HG02981 (cell line): ENCODE data around the gene RFK.
"Not testable (repeated sequence)": the region's sequence is repeated elsewhere in the genome, so short reads cannot be mapped to it uniquely, and the experiment has no call there.

ENCODE experiments used
- ATAC-seq: cut with Tn5 transposase; IDR thresholded peaks from one replicate; pipeline ENCODE4 v1.9.1; 2021; ENCODE audit warnings: mild to moderate bottlenecking, moderate library complexity; ENCODE audit not compliant: unreplicated experiment

RFK gene

DNA sequence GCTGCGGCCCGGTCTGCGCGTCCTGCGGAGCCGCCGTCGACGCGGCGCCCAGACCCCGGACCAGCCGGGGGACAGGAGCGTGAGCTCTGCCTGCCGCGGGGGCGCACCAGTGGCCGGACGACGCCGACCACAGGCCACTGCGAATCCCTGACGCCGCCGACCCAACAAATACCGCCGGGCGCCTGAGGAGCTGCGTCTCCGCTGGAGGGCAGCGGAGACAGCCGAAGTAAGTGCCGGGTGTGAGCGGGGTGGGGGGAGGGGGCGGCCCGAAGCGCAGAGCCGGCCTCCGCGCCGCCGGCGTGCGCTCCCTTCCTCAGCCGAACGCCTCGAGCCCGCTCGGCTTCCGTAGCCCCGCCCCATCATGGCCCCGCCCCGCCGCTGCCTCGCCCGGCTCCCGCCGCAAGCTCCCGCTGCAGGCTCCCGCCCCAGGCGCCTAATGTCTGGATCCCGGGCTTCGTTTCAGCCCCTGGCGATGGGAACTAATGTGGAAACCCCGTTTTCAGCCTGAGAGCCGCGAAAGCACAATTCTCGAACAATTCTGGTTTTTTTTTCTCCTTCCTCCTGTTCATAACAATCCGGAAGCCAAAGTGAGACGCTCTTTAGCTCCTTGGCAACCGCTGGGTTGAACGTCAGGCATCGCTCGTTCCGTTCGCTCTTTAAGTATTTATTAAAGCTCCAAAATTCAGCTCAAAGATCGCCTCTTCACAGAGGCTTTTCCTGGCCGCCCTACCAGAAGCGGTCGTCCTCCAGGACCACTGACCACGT, at the start of gene RFK:
RFK (minus strand) TSS at position 232 of the 765 bp plus-strand sequence. CDS start 255 bp downstream, outside the sequence.
- ATAC-seq = peak; percentile 64

- ATAC-seq = no peak
Measured at GRCh38 chr9:76443887-76444286, 49.7 kb upstream of the RFK start.

- ATAC-seq = peak; percentile 56
Measured at GRCh38 chr9:76441551-76442322, 47.5 kb upstream of the RFK start.

- ATAC-seq = peak; percentile 51
Measured at GRCh38 chr9:76438841-76439588, 44.8 kb upstream of the RFK start.

GRCh38 chr9:76437017-76437699, 42.9 kb upstream of the RFK start:
- ATAC-seq = not testable (repeated sequence)

DNA sequence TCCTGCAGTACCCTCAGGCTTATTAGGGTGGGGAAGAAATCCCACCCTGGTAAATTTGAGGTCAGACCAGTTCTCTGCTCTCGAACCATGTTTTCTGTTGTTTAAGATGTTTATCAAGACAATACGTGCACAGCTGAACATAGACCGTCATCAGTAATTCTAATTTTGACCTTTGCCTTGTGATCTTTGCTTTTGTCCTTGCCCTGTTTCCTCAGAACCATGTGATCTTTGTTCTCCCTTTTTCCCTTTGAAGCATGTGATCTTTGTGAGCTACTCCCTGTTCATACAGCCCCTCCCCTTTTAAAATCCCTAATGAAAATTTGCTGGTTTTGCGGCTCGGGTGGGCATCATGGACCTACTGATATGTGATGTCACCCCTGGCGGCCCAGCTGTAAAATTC, 40.7 kb upstream of the RFK start:
- ATAC-seq = not testable (repeated sequence)

DNA sequence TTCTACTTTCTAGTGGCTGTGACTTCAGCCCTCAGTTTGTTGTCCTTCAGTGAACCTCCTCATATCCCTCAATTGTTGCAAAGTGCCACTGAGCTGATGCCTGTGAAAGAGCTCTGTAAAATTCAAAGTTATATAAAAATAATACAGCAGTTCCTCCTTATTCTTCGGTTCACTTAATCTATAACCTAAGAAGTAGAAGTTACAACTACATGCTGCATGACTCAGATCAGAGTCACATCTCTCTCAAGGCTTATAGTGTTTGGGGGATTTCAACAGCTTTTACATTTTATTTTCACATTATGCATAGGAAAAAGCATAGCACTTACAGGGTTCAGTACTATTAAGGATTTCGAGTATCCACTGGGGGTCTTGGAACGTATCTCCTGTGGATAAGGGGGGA, 39.6 kb upstream of the RFK start:
- ATAC-seq = no peak

DNA sequence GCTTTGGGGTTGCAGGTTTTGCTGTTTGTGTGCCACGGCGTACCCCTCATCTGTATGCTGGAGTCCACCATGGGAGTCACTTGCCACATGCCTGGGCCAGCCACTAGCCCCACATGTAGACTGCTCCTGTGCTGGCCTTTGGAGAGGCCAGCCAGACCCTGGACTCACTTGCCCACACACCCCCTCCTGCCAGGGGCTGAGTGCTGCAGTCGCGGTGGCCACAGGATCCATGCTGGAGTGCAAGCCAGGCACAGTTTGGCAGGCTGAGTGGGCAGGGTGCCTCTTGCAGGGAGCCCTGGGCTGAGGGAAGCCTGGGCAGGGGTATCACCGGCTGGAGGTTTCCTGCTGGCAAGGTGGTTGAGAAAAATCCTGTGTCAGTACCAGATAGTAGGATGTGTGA, 39.2 kb upstream of the RFK start:
- ATAC-seq = no peak

DNA sequence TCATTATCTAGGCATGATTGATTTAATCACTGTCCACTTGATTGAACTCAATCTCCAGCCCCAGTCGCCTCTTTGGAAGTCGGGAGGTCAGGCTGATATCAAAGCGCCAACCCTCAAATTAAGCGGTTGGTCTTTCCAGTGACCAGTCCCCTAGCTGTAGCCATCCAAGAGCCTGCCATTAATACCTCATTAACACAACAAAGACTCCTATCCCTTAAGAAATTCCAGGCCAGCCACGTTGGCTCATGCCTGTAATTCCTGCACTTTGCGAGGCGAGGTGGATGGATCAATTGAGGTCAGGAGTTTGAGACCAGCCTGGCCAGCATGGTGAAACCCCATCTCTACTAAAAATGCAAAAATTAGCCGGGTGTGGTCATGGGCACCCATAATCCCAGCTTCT, 37.4 kb upstream of the RFK start:
- no peak for ATAC-seq

DNA sequence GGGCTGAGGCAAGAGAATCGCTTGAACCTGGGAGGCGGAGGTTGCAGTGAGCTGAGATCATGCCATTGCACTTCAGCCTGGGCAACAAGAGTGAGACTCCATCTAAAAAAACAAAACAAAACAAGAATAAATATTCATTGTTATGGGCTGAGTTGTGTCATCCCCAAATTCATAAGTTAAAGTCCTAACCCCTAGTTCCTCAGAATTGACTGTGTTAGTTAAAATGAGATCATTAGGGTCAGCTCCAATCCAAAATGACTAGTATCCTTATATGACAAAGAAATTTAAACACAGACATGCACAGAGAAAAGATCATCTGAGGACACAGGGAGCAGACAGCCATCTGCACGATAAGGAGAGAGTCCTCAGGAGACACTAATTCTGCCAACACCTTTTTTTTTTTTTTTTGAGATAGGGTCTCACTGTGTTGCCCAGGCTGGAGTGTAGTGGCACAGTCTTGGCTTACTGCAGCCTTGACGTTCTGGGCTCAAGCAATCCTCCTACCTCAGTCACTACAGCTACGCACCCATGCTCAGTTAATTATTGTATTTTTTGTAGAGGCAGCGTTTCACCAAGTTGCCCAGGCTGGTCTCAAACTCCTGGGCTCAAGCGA, 32.7 kb upstream of the RFK start:
- ATAC-seq = no peak

GRCh38 chr9:76425677-76426453, 31.6 kb upstream of the RFK start:
- ATAC-seq = no peak

DNA sequence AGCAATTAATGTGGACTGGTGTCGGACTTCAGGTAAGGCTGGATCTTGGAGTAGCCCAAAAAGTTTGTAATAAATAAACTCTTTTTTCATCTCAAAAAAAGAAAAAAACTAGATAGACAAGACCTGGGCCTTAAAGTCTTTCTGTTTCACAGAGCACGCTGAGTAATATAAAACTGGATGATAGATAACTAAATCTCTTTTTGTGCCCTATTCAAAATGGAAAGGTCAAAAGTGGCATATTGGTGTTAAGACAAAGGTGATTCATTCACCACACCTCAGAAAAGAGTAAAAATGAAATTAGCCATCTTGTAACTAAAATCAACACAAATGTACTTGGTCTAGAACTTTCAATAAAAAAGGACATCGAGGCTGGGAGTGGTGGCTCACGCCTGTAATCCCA, 30.3 kb upstream of the RFK start:
- no peak for ATAC-seq

DNA sequence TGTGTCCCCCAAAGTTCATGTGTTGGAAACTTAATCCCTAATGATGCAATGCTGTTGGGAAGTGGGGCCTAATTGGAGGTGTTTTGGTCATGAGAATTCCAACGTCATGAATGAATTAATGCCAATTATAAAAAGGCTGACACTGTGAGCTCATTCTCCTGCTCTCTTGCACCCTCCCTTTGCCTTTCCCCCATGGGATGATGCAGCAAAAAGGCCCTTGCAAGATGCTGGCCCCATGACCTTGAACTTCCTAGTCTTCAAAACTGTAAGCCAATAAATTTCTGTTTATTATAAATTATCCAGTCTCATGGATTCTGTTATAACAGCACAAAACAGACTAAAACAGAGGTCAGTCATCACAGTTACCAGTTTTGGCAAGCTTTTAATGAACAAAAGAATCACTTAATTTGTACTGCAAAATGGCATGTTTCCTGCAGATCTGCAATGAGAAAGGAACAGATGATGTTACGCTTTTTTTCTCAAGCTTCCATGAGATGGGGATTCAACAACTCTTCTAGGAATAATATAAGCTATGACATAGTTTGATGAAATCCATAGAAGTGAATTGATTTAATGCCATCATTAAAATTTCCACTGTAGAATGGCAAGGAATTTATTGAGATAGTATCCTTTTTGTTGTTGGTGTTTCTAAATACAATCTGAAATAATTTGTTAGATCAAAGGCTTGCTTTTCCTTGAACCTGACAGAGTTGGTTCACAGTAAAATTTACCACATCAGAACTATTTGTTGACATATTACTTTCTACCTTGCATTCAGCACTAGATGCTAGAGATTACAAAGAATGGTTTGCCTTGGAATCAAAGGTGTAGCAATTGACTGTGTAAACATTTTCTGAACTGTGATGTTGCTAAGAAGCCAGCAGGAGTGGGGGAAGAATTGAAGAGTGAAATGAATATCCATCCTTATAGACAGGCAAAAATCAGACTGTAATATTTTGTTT, 29.3 kb upstream of the RFK start:
- no peak for ATAC-seq

- no peak for ATAC-seq
Measured at GRCh38 chr9:76419782-76420380, 25.7 kb upstream of the RFK start.

GRCh38 chr9:76417394-76417793, 23.2 kb upstream of the RFK start:
- ATAC-seq = no peak

- no peak for ATAC-seq
Measured at GRCh38 chr9:76415731-76416130, 21.5 kb upstream of the RFK start.

- no peak for ATAC-seq
Measured at GRCh38 chr9:76415154-76415553, 20.9 kb upstream of the RFK start.

DNA sequence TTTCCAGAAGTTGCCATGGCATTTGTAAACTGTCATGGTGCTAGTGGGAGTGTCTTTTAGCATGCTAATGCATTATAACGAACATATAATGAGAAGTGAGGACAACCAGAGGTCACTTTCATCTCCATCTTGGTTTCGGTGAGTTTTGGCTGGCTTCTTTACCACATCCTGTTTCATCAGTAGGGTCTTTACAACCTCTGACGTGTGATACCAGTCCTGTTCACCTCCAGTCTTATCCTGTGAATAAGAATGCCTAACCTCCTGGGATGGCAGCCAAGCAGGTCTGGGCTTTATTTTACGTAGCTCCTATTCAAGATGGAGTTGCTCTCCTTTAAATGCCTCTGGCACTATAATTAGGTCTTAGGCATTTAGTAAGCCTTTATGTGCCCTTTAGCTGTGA, 20.4 kb upstream of the RFK start:
- peak; percentile 88 for ATAC-seq
